Glutamatergic neuron (in vitro differentiated cells): ENCODE measurements around the gene KCNQ1. TPM values are rescaled to one million over a fixed set of nuclear protein-coding genes. Genes with fewer than 3 reads are reported as not detected.

ENCODE experiments used
- DNase-seq: peaks from one replicate; pipeline ENCODE4 v3.0.0; 2022
- H3K27ac Mint-ChIP-seq: one replicate; pipeline ENCODE4 v1.8.0; 2020; ENCODE audit warnings: mild to moderate bottlenecking, mixed read lengths, inconsistent platforms; ENCODE audit not compliant: unreplicated experiment
- H3K27me3 Mint-ChIP-seq: one replicate; pipeline ENCODE4 v1.8.0; 2020; ENCODE audit warnings: mild to moderate bottlenecking, moderate library complexity, mixed read lengths, inconsistent platforms; ENCODE audit not compliant: unreplicated experiment
- H3K36me3 Mint-ChIP-seq: one replicate; pipeline ENCODE4 v1.8.0; 2020; ENCODE audit warnings: mild to moderate bottlenecking, mixed read lengths, inconsistent platforms; ENCODE audit not compliant: unreplicated experiment
- H3K4me1 Mint-ChIP-seq: one replicate; pipeline ENCODE4 v1.8.0; 2020; ENCODE audit warnings: mild to moderate bottlenecking, low read depth, mixed read lengths, inconsistent platforms; ENCODE audit not compliant: unreplicated experiment
- H3K4me3 Mint-ChIP-seq: one replicate; pipeline ENCODE4 v1.8.0; 2020; ENCODE audit warnings: mild to moderate bottlenecking, mixed read lengths, inconsistent platforms; ENCODE audit not compliant: unreplicated experiment
- H3K9me3 Mint-ChIP-seq: one replicate; pipeline ENCODE4 v1.8.0; 2020; ENCODE audit warnings: mild to moderate bottlenecking, moderate library complexity, mixed read lengths, inconsistent platforms; ENCODE audit not compliant: unreplicated experiment
- CTCF ChIP-seq: fragments of 200-600 bp; sonication (generic); IDR thresholded peaks from one replicate; pipeline ENCODE4 v1.5.0; 2021; ENCODE audit not compliant: partially characterized antibody, unreplicated experiment
- total RNA-seq: library from RNA; stranded (reverse); fragmentation: NEBNext Ultra II Directional; extraction: Animal tissue kit (Norgen Biotek cat#: 25700); gene quantifications from one replicate; pipeline ENCODE4 v1.2.1, GENCODE V29; 2021; ENCODE audit not compliant: unreplicated experiment

KCNQ1 gene
- total RNA-seq, 1 donor from 2014 or later: 0.44 TPM

GRCh38 chr11:2745511-2745910 lies 300.7 kb downstream of the KCNQ1 start:
- no peak overlapping the region for H3K4me3 Mint-ChIP-seq
- H3K4me1 Mint-ChIP-seq: peaks cover 13% of the 10 kb centered on the region
- peaks cover 6% of the 10 kb centered on the region for H3K9me3 Mint-ChIP-seq
- H3K27me3 Mint-ChIP-seq: peaks cover 2% of the 10 kb centered on the region
- H3K27ac Mint-ChIP-seq: no peak overlapping the region
- TF ChIP-seq CTCF: no peak
- DNase-seq: peak; percentile 6
- H3K36me3 Mint-ChIP-seq: no peaks in the 10 kb centered on the region

GRCh38 chr11:2746401-2747247 lies 301.8 kb downstream of the KCNQ1 start:
- DNase-seq: peak; percentile 6
- H3K4me1 Mint-ChIP-seq: peaks cover 17% of the 10 kb centered on the region
- no peak overlapping the region for H3K27ac Mint-ChIP-seq
- TF ChIP-seq CTCF: no peak
- H3K36me3 Mint-ChIP-seq: no peaks in the 10 kb centered on the region
- no peaks in the 10 kb centered on the region for H3K27me3 Mint-ChIP-seq
- no peak overlapping the region for H3K4me3 Mint-ChIP-seq
- peaks cover 6% of the 10 kb centered on the region for H3K9me3 Mint-ChIP-seq

- Mint-ChIP-seq H3K9me3 (peaks cover 10% of the 10 kb centered on the region), H3K27ac (no peak overlapping the region), H3K27me3 (peaks cover 2% of the 10 kb centered on the region), H3K4me3 (no peak overlapping the region), H3K36me3 (no peaks in the 10 kb centered on the region), H3K4me1 (peaks cover 18% of the 10 kb centered on the region)
- no peak for DNase-seq
- TF ChIP-seq CTCF: no peak
These were observed 302.6 kb downstream of the KCNQ1 start for GRCh38 chr11:2747248-2748027.

DNA sequence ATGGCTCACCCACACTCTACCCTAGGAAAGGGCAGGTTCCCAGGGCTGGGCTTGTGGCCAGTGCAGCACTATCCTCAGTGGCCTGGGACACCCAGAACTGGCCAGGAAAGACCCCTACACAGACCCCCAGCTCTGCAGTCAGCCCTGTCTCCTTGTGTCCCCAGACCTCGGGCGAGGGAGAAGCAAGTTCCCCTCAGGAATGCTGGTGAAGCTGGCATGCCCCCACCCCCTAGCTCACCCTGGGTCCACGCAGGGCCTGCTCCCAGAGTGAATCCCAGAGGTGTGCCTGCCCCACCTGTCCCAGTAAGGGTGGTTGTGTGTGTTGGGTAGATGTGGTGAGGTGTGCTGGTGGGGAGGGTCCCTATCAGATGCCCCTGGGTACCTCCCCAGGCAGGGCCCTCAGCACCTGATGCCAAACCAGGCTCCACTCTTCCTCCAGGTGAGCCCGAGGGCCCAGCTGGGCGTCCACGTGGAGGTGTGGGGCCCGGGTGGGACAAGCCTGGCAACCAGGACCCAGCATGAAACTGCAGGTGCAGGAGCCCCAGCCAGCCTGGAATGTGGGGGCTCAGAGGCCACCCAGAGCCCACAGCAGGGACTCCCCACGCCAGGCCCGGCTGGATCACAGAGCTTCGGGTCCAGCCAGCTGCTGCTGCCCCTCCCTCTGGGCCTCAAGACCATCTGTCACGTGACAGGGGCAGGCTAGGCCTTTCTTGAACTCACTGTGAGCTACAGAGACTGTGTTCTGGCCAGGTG lies 303.4 kb downstream of the KCNQ1 start:
- TF ChIP-seq CTCF: no peak
- Mint-ChIP-seq H3K4me3 (no peak overlapping the region), H3K36me3 (no peaks in the 10 kb centered on the region), H3K9me3 (peaks cover 10% of the 10 kb centered on the region), H3K27me3 (peaks cover 2% of the 10 kb centered on the region), H3K27ac (no peak overlapping the region), H3K4me1 (peaks cover 18% of the 10 kb centered on the region)
- peak; percentile 14 for DNase-seq
